Suppressor macrophage treated with lipopolysaccharide for 4 hours (primary cell): ENCODE data around the gene SLFNL1.

Experiments
- DNase-seq: peaks from one replicate; pipeline ENCODE4 v3.0.0-alpha.2; 2020

The SLFNL1 gene

GRCh38 chr1:41021526-41022308 lies at the start of gene SLFNL1:
SLFNL1 (minus strand) TSS chr1:41021725; CDS start chr1:41020660, 1,065 bp downstream.
- no peak for DNase-seq

- no peak for DNase-seq
These were observed 35.4 kb upstream of the SLFNL1 start for GRCh38 chr1:41056907-41057306.

- DNase-seq = peak; percentile 34
These were observed 31.8 kb upstream of the SLFNL1 start for GRCh38 chr1:41053316-41053715.

- no peak for DNase-seq
These were observed 29.5 kb upstream of the SLFNL1 start for GRCh38 chr1:41051022-41051421.

GRCh38 chr1:41048540-41048939 lies 27.0 kb upstream of the SLFNL1 start:
- no peak for DNase-seq

GRCh38 chr1:41046347-41046775 lies 24.8 kb upstream of the SLFNL1 start:
- no peak for DNase-seq

- no peak for DNase-seq
These were observed 24.2 kb upstream of the SLFNL1 start for GRCh38 chr1:41045740-41046139.

- DNase-seq = no peak
These were observed 22.7 kb upstream of the SLFNL1 start for GRCh38 chr1:41044187-41044586.

GRCh38 chr1:41041614-41042270 lies 20.2 kb upstream of the SLFNL1 start:
- DNase-seq = peak; percentile 43

- DNase-seq = no peak
These were observed 16.6 kb upstream of the SLFNL1 start for GRCh38 chr1:41038110-41038509.

- no peak for DNase-seq
These were observed 15.8 kb upstream of the SLFNL1 start for GRCh38 chr1:41037116-41037903.

GRCh38 chr1:41033272-41033671 lies 11.7 kb upstream of the SLFNL1 start:
- no peak for DNase-seq

- DNase-seq = no peak
These were observed 10.6 kb upstream of the SLFNL1 start for GRCh38 chr1:41032147-41032546.

- DNase-seq = no peak
These were observed 9.5 kb upstream of the SLFNL1 start for GRCh38 chr1:41030872-41031616.

- DNase-seq = no peak
These were observed 6.6 kb upstream of the SLFNL1 start for GRCh38 chr1:41028034-41028642.

- no peak for DNase-seq
These were observed 4.7 kb upstream of the SLFNL1 start for GRCh38 chr1:41025979-41026819.

GRCh38 chr1:41024953-41025352 lies 3.4 kb upstream of the SLFNL1 start:
- DNase-seq = no peak

- DNase-seq = no peak
These were observed 1.9 kb upstream of the SLFNL1 start for GRCh38 chr1:41023279-41023990.

GRCh38 chr1:41022424-41022823 lies 899 bp upstream of the SLFNL1 start:
- no peak for DNase-seq

- no peak for DNase-seq
These were observed 871 bp downstream of the SLFNL1 start for GRCh38 chr1:41020654-41021053.

- DNase-seq = no peak
These were observed 1.4 kb downstream of the SLFNL1 start for GRCh38 chr1:41020109-41020576.
